ENCODE data around the gene ZNF100.
A peak's percentile ranks its signal among the peaks of the same experiment; 100 is the strongest.
"Not testable (repeated sequence)": the region's sequence is repeated elsewhere in the genome, so short reads cannot be mapped to it uniquely, and the experiment has no call there.

ZNF100 gene

DNA sequence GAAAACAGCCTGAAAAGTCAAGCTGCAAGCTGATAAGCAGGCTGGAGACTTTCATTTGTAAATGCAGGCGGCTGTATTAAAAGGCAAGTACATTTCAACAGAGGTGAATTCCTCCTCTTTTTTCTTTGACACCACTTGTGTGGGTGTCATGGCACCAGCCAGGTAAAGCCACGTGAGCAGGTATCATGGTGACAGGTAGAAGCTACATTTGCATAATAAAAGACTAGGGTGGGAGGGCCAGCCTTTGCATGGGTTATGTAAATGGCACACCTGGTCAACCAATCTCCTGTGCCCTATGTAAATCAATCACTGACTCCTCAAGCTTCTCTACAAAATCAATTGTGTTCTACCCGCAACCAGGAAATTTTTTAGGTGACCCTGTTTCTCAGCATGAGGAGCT, 68.2 kb downstream of the ZNF100 start:
- peak; percentile 93 for DNase-seq

- peak; percentile 45 for DNase-seq
These were observed 69.2 kb downstream of the ZNF100 start for GRCh38 chr19:21698215-21698614.

- no peak for DNase-seq
These were observed 69.7 kb downstream of the ZNF100 start for GRCh38 chr19:21697698-21698097.

DNA sequence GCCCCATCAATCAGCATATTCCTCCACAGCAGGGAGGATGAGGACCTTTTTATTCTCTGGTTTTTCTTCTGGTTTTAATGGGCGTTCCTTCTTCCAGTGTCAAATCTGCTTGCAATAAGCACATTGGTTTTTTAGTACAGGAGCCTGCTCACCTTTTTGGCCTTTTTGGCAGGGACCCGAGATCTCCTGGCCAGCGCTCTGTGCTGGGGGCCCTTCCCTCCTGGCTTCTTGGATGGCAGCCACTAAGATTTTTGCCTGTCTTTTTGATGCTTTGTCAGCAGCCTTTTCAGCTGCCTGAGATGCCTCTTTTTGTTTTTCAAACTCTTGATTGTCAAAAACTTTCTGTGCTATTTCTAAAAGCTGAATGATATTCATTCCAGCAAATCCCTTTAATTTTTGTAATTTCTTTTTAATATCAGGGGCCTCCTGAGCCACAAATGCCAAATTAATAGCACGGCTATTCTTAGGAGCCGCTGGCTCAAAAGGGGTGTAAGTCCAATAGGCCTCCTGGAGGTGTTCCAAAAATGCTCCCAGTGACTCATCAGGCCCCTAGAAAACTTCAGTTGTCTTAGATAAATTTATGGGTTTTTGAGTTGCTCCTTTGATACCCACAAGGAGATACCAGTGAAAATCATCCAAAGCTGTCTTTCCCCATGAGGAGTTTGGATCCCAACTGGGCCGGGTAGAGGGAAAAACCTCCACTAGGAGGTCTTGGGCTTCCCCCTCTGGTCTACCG, 73.0 kb downstream of the ZNF100 start:
- DNase-seq = no peak

DNA sequence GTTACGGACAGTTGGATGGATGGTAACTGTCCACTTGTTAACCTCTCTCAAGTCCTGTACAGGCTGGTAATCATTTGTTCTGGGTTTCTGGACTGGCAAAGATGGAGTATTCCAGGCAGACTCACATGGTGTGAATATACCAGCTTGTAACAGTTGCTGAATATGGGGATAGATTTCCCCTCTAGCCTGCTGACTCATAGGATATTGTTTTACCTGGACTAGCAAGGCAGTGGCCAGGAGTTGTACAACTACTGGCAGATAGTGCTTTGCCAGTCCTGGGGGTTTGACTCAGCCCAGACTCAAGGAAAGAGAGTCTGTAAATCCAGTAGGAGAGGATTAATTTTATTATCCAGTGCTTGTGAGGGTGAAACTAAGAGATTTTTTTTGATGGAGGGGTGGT, 74.0 kb downstream of the ZNF100 start:
- DNase-seq = no peak

DNA sequence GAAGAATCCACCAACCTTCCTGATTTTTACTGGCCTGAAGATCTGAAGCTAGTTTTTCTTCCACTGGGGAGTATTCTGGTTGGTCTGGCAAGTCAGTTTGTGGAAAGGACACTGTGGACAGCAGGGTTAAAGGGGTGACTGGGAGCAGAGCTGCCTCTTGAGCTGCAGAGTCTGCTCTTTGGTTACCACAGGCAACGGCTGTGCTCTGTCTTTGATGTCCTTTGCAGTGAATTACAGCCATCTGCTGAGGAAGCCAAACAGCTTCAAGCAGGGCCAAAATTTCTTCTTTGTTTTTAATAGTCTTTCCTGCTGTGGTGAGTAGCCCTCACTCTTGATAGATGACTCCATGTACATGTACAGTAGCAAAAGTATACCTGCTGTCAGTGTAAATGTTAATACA, 75.7 kb downstream of the ZNF100 start:
- DNase-seq = no peak

- no peak for DNase-seq
These were observed 78.9 kb downstream of the ZNF100 start for GRCh38 chr19:21688464-21688863.

- no peak for DNase-seq
These were observed 86.7 kb downstream of the ZNF100 start for GRCh38 chr19:21680671-21681070.

- DNase-seq = no peak
These were observed 87.4 kb downstream of the ZNF100 start for GRCh38 chr19:21680026-21680425.

- DNase-seq = no peak
These were observed 89.5 kb downstream of the ZNF100 start for GRCh38 chr19:21677696-21678418.

- DNase-seq = no peak
These were observed 92.9 kb downstream of the ZNF100 start for GRCh38 chr19:21674454-21674853.

- not testable (repeated sequence) for DNase-seq
These were observed 93.9 kb downstream of the ZNF100 start for GRCh38 chr19:21673479-21673878.

Measured in NCI-H2029 (cell line).